ENCODE data around the gene VAT1.
"Not testable (repeated sequence)": the region's sequence is repeated elsewhere in the genome, so short reads cannot be mapped to it uniquely, and the experiment has no call there.

VAT1 gene

GRCh38 chr17:43021741-43022512 lies at the start of gene VAT1:
Gene VAT1, minus strand, starts transcription at chr17:43022385. Its CDS starts 63 bp downstream, at chr17:43022322.
- peak; percentile 14 for DNase-seq (ENCODE audit: low read depth)

- no peak for DNase-seq (ENCODE audit: low read depth)
Observed at GRCh38 chr17:43070872-43071271, 48.7 kb upstream of the VAT1 start.

- DNase-seq (ENCODE audit: low read depth) = no peak
Observed at GRCh38 chr17:43070257-43070656, 48.1 kb upstream of the VAT1 start.

- no peak for DNase-seq (ENCODE audit: low read depth)
Observed at GRCh38 chr17:43069368-43069898, 47.2 kb upstream of the VAT1 start.

- DNase-seq (ENCODE audit: low read depth) = no peak
Observed at GRCh38 chr17:43068570-43069367, 46.6 kb upstream of the VAT1 start.

GRCh38 chr17:43062984-43063638 lies 40.9 kb upstream of the VAT1 start:
- no peak for DNase-seq (ENCODE audit: low read depth)

GRCh38 chr17:43056051-43056450 lies 33.9 kb upstream of the VAT1 start:
- no peak for DNase-seq (ENCODE audit: low read depth)

GRCh38 chr17:43053008-43053407 lies 30.8 kb upstream of the VAT1 start:
- DNase-seq (ENCODE audit: low read depth) = not testable (repeated sequence)

GRCh38 chr17:43051969-43052368 lies 29.8 kb upstream of the VAT1 start:
- no peak for DNase-seq (ENCODE audit: low read depth)

- DNase-seq (ENCODE audit: low read depth) = no peak
Observed at GRCh38 chr17:43044024-43044423, 21.8 kb upstream of the VAT1 start.

- DNase-seq (ENCODE audit: low read depth) = no peak
Observed at GRCh38 chr17:43043307-43043706, 21.1 kb upstream of the VAT1 start.

- DNase-seq (ENCODE audit: low read depth) = no peak
Observed at GRCh38 chr17:43042025-43042628, 19.9 kb upstream of the VAT1 start.

- no peak for DNase-seq (ENCODE audit: low read depth)
Observed at GRCh38 chr17:43040655-43041054, 18.5 kb upstream of the VAT1 start.

GRCh38 chr17:43039646-43040045 lies 17.5 kb upstream of the VAT1 start:
- no peak for DNase-seq (ENCODE audit: low read depth)

GRCh38 chr17:43034894-43035293 lies 12.7 kb upstream of the VAT1 start:
- DNase-seq (ENCODE audit: low read depth) = no peak

- no peak for DNase-seq (ENCODE audit: low read depth)
Observed at GRCh38 chr17:43033948-43034881, 12.0 kb upstream of the VAT1 start.

GRCh38 chr17:43031666-43032065 lies 9.5 kb upstream of the VAT1 start:
- no peak for DNase-seq (ENCODE audit: low read depth)

- DNase-seq (ENCODE audit: low read depth) = no peak
Observed at GRCh38 chr17:43030137-43030767, 8.1 kb upstream of the VAT1 start.

- DNase-seq (ENCODE audit: low read depth) = no peak
Observed at GRCh38 chr17:43028221-43028861, 6.2 kb upstream of the VAT1 start.
